NCI-H128 (cell line): Measurements from ENCODE around the gene RBP2.

Experiments used
- DNase-seq: peaks from one replicate; lab custom pipeline; 2025; ENCODE audit not compliant: unreplicated experiment; lab: John Stamatoyannopoulos, UW

The RBP2 gene

DNA sequence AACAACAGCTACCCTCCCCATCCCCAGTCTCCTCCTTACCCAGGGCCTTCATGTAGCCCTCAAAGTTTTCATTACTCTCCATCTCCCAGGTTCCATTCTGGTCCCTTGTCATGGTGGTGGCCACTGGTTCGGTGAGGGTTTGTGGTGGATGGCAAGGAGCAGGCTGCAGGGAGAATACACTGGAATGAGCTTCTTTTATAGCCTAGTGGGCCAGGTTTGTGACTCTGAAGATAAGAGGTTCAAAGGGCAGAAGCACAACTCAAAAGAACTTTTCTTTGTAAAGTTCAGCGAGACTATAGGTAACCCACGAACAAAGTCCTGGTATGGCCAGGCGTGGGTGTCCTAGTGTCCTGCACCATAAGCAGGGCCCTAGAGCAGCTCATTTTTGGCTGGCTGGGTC, at the start of gene RBP2:
TSS of gene RBP2 (minus strand) at position 169 of the 400 bp plus-strand sequence. CDS start at position 112, 57 bp downstream.
- no peak for DNase-seq

DNA sequence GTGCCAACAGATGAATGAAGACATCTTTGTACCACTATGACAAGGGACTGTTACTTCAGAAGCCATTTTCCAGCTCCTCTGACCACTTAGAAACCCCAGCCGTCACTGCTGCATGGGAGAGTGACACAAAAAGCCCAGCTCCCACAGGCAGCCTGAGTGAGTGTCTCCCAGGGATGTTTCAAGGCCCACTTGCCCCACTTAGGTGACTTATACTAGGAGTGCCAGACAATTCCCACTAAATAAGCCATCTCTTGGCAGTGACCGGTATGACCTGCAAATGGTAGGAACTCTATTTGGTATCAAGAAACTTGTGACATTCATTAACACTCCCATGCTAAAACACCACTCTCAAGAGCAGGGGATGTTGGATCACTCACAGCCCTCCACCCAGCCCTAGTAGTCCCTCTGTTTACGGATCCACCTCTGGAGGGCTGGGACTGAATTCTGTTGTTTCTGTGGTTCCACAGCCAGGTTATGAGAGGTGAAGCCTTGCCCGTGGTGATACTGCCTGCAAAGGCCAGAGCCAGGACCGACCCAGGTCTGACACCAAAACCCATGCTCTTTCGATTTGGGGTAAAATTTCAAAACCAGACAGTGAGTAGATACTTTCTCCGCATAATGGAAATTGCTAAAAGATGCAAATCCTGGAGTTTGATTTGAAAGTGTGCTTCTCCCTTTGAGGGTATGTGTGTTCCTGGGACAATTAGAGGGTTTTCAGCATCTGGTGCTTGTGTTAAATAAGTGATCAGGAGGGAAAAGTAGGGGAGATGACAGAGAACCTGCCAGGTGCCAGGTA, 48.7 kb upstream of the RBP2 start:
- no peak for DNase-seq

DNA sequence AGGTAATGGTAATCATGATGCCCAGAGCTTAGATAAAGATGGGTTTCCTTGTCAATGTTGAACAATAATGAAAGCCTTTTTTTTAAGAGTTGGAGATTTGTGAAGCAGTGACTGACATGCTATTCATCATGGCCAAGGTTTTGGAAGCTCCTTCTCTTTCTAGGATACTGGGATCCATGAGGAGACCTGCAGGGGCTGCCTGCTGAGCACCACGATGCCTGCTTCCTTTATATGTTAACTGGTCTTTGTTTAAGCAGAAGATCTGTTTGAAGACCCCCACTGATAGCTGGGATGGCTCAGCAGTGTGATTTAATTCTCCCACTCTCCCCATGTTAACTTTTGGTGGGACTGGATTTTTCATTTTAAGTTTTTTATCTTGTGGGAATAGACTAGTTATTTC, 47.4 kb upstream of the RBP2 start:
- no peak for DNase-seq

DNA sequence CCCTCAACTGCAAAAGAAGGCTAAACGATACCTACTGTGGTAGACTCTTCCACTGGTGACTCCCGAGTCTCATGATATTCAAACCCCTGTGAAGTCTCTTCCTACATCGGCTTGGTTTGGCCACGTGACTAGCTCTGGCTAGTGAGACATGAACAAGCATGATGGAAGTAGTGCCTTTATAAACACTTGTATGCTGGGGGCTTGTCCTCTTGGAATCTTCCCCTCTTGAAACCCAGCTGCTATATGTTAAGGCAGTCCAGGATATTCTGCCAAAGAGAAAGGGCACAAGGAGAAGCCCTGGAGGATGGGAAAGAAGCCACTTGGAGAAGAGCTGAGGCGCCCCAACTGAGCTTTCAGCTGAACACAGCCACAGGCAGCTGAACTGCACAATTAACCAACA, 46.9 kb upstream of the RBP2 start:
- DNase-seq: no peak

DNA sequence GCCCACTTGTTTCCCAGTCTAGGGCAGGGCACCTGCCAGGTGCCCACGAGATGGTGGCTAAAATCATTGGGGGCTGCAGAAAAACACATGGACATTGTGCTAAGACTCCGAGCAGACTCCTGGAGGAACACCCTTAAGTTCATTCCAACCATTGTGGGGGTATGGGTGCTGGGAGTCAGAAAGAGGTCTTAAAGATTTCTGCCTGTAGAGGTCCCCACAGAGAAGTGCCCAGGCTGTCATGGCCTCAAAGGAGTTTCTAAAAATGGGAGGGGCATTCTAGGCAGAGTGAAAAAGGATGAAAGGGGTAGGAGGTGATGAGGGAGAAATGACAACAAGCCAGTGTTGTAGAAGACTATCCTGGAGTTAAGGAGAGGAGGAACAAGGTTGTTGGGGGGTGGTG, 46.1 kb upstream of the RBP2 start:
- no peak for DNase-seq

DNA sequence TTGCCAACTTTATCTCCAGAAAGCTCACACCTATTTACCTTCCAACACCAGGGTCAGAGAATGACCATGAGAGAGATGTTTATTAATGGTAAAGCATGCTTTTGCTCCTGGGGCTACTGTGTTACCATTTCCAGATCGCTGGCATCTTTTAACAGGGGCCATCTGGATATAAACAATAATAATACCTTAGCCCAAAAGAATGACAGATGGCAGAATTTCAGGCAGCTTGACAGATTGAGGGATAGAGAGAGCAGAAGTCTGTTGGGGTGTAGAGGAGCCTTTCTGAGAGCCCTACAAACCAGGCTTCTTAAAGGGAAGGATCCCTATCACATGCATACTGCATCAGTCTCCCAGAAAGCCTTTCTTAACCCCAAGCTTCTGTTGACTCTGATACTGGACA, 45.5 kb upstream of the RBP2 start:
- no peak for DNase-seq

DNA sequence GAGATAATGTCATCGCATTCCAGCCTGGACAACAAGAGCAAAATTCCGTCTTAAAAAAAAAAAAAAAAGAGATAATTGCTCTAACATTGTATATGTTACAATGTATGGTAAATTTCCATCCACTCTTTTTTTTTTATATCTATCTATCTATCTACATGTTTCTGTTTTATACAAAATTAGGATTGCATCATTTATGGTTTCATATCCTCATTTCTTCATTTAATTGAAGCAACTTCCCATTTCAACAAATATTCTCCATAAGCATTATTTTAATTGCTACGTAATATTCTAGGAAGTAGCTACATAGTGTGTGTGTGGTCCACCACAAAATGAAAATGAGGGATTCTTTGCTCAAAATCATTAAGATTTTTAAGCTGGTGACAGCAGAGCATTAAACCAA, 44.8 kb upstream of the RBP2 start:
- no peak for DNase-seq

DNA sequence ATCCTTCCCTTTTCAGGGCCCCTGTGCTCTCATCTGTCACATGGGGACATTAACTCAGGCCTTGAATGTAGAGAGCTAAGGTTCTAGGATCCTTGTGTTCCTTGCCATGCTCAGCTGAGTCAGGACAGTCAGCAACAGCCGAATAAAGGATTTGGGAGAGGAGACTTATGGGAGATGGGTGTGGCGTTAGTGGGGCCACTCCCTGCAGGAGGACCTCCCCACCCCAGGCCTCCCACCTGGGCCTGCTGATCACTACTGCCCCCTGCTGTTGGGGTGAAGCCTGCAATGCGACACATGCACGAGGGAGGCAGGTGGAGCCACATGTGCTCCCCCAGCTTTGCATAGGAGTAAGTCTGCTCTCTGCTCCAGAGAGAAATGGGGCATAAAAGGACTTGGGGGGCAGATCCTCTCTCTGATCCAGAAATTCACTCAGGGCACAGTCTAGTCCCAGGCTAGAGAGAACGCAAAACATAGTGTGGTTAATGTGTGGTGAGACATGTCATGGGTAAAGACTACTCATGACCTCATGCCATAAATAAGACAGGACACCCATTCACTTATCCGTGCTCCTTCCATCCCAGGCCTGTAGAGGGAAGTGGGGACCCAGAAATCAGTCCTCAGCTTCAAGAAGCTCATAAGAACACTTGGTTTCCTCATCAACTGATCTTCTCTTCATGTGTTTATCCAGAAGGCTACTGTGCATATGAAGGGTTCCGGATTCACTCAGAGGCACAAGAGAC, 43.9 kb upstream of the RBP2 start:
- DNase-seq: no peak

DNA sequence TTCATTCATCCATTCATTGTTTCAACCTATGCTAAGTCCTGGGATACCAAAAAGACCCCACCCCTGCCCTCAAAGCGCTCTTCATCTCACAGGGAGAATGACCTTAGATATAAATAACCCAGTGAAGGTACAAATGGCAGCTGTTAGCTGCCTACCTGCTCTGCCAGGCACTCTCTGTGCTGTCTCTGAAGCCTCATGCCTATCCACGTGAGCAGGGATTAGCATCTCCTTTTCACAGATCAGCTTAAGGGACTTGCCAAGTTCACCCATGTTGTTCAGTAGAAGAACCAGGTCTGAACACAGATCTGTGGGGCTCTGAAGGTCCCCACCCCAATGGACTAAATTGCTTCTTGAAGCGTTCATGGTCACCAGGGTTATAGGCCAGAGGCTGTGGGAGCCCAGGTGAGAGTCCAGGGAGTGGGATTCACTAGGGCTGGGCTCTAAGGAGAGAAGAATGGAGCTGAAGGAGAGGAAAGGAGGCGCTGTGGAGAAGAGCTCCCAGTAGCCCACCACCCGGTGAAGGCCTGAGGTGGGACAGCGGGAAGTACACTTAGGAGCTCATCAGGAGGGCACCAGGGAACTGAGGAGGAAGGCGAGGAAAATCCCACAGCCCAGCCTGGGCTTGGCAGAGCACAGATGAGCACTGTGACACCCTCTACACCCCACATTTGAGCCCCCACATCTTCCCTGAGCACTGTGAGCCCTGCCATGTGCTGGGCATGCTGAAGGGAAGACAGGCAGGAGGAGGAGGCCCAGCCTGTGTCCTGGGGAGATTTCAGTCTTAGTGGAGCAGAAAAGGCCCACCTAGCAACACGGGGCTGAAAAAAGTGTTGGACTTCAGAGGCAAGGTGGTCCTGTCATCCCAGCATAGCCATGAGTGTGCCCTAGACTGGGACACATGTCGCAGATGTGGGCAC, 42.9 kb upstream of the RBP2 start:
- no peak for DNase-seq

DNA sequence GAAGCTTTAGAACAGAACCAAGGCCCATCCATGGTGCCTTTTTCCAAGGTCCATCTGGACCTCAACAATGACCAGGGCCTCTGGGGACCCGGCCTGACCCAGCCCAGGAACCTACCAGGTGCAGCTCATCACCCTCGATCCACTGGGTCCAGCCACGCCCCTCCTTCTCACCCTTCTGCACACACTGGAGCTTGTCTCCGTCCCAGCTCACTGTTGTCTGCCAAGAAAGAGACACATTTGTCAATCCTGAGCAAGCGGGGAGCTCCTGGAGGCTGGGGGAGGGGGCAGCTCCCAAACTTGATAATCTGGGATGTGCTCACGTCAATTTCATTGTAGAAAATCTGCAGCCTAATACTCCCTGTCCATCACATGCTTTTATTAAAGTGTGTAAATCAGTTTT, 42.0 kb upstream of the RBP2 start:
- no peak for DNase-seq

DNA sequence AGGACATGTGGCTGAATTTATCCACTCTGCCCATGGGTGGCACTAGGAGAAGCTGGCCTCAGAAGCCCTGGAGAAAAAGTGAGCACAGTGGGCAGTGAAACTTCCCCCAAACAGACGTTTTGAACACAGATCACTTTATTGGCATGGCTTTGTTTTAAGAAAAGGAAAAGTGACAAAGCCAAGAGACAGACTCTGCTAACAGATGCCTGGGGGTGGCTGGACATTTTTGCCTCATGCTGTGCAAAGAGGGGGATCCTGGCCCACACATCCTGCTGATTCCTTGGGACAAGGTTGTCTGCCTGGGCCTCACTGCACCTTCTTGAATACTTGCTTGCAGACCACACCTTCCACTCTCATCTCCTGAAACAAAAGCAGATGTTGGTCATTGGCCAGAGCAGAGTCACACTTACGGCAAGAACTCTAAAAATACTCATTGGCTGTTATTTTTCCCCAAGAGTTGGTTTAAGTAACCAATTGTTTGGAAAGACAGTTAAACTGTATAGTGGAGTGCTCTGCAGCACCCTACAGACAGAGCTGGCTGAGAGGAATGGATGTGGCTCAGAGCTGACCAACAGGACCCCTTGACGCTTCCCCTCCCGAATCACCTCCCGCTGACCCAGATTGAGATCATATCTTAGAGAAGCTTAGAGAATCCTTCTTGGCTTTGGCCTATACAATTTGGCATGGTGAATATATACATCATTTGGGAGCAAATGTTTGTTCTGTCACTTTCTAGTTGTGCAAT, 41.2 kb upstream of the RBP2 start:
- no peak for DNase-seq

DNA sequence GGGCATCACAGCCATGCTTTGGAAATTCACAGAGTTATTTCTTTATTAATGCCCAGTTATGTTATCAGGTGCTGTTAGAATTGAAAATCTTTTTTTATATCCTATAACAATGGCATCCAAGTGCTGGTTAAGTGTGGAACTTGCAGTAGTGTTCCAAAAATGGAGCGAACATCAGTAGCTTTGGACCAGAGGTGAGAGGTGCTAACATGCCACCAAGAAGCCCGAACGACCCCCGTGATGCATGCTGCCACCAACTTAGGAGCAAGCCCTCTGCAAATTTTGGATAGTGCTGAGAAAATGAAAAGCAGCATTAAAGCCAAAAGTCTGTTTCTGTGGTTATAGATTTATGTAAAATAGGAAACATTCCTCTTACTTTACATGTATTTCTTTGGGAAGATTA, 38.4 kb upstream of the RBP2 start:
- no peak for DNase-seq

DNA sequence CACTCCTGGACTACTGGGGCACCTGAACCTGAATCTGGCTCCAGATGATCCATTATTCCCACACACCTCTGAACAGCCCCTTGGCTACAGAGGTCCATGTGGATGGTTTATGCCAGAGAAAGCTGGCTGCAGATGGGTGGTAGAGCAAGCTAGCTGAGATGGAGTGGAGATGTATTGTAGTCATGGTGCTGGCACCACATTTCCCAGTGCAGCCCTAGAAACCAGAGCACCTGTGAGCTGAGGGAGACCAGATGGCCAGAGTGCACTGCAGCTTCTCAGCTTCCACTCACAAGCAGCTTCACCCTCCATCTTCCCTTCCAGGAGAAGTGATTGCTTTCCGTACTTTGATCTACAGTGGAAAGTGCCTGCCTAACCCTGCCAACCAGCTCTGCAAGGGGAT, 33.3 kb upstream of the RBP2 start:
- DNase-seq: no peak

DNA sequence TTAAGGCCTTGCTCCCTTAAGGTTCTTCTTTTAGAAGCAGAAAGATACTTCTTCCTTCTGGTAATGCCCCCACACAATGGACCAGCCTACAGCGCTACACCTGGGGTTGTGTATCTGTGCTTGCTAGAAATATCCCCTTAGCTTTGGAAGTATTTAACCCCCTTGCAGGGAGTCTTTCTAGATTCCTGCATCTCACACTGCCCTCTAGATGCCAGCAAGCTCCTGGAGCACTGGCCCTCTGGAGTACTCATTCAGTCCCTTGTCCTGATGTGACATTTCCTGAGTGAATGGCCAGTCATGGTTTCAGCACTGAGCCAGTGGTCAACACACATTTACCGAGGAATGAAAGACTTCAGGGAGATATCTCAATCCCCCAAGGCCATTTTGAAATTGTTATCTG, 30.4 kb upstream of the RBP2 start:
- no peak for DNase-seq

DNA sequence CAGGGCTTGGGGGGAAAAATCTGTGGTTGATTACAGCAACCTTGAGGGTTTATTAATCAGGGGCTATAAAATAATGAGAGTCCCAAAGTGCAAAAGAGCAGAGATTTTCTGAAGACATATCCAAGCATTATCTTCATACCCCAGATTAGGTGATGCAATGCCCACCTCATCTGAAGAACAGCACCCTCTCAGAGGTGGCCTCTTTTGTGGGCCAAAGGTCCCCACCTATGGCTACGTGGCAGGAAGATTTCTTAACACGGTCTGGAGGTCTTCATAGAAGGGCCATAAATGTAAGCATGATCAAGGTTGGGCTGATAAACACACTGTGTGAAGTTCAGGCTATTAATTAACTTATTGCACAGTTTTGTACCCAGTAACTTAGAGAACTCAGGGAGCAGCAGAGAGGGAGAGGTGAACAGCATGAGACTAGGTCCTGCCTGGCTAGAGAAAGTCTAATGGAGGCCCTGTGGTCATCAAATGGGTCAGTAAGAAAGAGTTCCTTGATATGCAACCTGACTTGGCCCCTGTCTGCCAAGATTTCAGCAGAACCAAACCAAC, 29.6 kb upstream of the RBP2 start:
- no peak for DNase-seq

DNA sequence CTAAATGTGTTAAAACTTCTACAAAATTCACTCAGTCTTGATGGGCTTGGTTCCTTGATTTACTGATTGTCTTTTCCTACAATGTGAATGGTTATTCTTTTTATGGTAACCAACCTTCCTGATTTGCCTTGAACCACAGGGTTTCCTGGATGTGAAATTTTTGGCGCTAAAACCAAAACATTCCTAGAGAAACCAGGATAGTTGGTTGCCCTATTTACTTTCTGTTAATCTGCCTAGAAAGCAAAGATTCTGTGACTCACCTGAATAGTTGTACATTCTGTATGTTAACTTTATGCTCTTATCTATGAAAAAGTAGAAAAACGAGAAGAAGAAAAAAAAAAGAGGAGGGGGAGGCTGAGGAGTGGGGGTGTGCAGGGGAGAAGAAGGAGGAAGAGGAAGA, 23.2 kb upstream of the RBP2 start:
- DNase-seq: no peak

DNA sequence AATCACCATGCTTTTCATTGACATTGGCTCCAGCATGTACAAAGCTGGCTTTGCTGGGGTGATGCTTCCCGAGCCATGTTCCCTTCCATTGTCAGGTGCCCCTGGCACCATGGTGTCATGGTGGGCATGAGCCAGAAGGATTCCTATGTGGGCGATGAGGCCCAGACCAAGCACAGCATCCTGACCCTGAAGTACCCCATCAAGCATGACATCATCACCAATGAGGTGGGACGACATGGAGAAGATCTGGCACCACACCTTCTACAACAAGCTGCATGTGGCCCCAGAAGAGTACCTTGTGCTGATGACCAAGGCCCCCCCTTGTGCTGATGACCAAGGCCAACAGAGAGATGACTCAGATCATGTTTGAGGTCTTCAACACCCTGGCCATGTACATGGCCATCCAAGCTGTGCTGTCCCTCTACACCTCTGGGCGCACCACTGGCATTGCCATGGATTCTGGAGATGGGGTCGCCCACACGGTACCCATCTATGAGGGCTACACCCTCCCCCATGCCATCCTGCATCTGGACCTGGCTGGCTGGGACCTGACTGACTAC, 17.6 kb upstream of the RBP2 start:
- DNase-seq: no peak

DNA sequence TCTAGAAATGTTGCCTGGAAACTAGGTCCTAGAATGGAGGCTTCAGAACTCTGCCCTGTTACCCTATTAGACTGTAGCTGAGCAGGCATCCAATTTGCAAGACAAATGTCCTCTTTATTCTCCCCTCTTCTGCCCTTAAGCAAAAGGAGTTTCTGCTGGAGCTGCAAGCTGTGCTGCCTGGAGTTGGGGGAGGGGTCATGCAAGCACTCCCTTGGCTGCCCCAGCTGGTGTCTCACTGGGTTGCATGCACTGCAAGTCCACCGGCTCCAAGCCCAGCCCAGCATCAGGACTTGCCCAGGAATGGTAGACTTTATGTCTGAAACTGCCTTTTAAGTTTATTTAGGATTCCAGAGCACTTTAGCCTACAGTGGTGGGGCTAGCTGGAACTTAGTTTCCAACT, 15.7 kb upstream of the RBP2 start:
- DNase-seq: no peak

DNA sequence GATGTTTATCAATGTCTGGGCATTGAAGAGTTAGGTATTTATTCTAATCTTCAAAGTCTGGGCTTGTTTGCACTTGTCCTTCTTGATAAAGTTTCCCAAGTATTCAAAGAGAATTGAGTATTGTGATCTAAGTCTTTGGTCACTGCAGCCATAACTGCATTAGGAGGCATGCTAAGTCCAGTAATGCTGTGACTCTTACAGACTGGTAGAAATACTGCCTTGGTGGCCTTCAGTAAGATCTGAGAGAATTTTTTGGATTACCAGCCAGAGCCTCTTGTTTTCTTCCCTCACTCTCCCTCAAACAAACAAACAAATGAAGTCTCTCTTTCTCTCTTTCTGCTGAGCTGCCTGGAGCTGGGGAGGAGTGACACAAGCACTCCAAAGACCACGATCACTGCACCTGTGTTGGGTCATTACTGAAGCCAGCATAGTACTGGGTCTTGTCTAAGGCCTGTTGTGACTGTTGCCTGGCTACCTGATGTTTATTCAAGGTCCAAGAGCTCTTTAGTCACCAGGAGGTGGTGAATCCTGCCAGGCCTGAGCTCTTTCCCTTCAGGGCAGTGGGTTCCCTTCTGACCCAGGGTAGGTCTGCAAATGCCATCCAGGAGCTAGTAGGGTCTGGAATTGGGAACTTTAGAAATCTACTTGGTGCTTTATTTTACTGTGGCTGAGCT, 14.8 kb upstream of the RBP2 start:
- no peak for DNase-seq

DNA sequence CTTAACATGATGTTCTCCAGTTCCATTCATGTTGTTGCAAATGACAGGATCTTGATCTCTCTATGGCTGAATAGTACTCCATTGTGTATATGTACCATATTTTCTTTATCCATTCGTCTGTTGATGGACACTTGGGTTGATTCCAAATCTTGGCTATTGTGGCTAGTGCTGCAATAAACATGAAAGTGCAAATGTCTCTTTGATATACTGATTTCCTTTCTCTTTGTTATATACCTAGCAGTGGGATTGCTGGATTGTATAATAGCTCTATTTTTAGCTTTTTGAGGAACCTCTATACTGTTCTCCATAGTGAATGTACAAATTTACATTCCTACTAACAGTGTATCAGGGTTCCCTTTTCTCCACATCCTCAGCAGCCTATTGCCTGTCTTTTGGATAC, 5.9 kb upstream of the RBP2 start:
- DNase-seq: no peak
